T-cell (primary cell): ENCODE data around the gene PLXDC1. TPM values are rescaled to one million over a fixed set of nuclear protein-coding genes. Genes with fewer than 3 reads are reported as not detected.

Experiments used
- ATAC-seq, 4 experiments: fragments of 200-7000 bp in 3 of 4; fragments of 150-1000 bp in 1 of 4; cut with Tn5 transposase; replicated peaks in 1 of 4; 1 replicate in 3 of 4; 2 replicates in 1 of 4; pipeline ENCODE4 v1.10.0; 2021; ENCODE audit warnings: moderate library complexity in 3 of 4, mild to moderate bottlenecking in 2 of 4, moderate number of reproducible peaks in 1 of 4
- CTCF ChIA-PET, 2 donors: fragments of 300-600 bp; sonication (Branson Sonifier 250); formaldehyde crosslinking; loops; one replicate each; lab custom pipeline; 2022; ENCODE audit warnings: antibody characterized with exemption in 2 of 2; lab: Charles Lee
- POLR2A ChIA-PET, 2 donors: fragments of 300-600 bp; sonication (Branson Sonifier 250); formaldehyde crosslinking; loops; one replicate each; lab custom pipeline; 2022; ENCODE audit warnings: antibody characterized with exemption in 2 of 2; lab: Charles Lee
- DNase-seq, 35 experiments: peaks; one replicate each; pipeline versions ENCODE4 v3.0.0 to v3.0.0-alpha.2; 2013 to 2023
- H3K27ac ChIP-seq: one replicate; pipeline ENCODE4 v1.5.1; 2013; ENCODE audit warnings: low read length
- H3K27me3 ChIP-seq, 2 experiments: replicated peaks in 1 of 2; 1 replicate in 1 of 2; 2 replicates in 1 of 2; pipeline versions ENCODE4 v1.6.1 to v1.7.0; 2013; ENCODE audit warnings: low read length in 1 of 2, mixed read lengths in 1 of 2; ENCODE audit not compliant: control insufficient read depth in 2 of 2, insufficient read depth in 2 of 2; ENCODE audit errors: extremely low read depth in 1 of 2
- H3K36me3 ChIP-seq, 2 donors: 1 replicate in 1 of 2; 2 replicates in 1 of 2; pipeline versions ENCODE4 v1.6.1 to v1.7.0; 2013; ENCODE audit warnings: low read length in 1 of 2; ENCODE audit not compliant: control insufficient read depth in 2 of 2, insufficient read depth in 1 of 2; ENCODE audit errors: extremely low read depth in 1 of 2
- H3K4me1 ChIP-seq, 2 experiments: 1 replicate in 1 of 2; 2 replicates in 1 of 2; pipeline versions ENCODE4 v1.6.1 to v1.7.0; 2013; ENCODE audit warnings: low read length in 2 of 2, mixed read lengths in 1 of 2; ENCODE audit not compliant: insufficient read depth in 2 of 2, control insufficient read depth in 1 of 2; ENCODE audit errors: extremely low read depth in 1 of 2
- H3K4me3 ChIP-seq, 2 donors: 1 replicate in 1 of 2; 2 replicates in 1 of 2; pipeline versions ENCODE4 v1.5.1 to v1.7.0; 2013; ENCODE audit warnings: mild to moderate bottlenecking in 2 of 2, low read length in 1 of 2, moderate library complexity in 1 of 2; ENCODE audit not compliant: control insufficient read depth in 1 of 2; ENCODE audit errors: extremely low read depth in 1 of 2
- H3K9me3 ChIP-seq: 2 replicates; pipeline ENCODE4 v1.7.0; 2013
- H3K27ac Mint-ChIP-seq, 2 donors: one replicate each; pipeline ENCODE4 v1.8.0; 2020 to 2021; ENCODE audit warnings: mild to moderate bottlenecking in 2 of 2, mixed read lengths in 2 of 2
- H3K27me3 Mint-ChIP-seq, 2 donors: one replicate each; pipeline ENCODE4 v1.8.0; 2021 to 2022; ENCODE audit warnings: mixed read lengths in 2 of 2
- H3K36me3 Mint-ChIP-seq: one replicate; pipeline ENCODE4 v1.8.0; 2021; ENCODE audit warnings: mixed read lengths
- H3K4me1 Mint-ChIP-seq, 3 donors: one replicate each; pipeline ENCODE4 v1.8.0; 2020 to 2022; ENCODE audit warnings: mixed read lengths in 3 of 3, mild to moderate bottlenecking in 1 of 3
- H3K4me3 Mint-ChIP-seq, 3 donors: one replicate each; pipeline ENCODE4 v1.8.0; 2020 to 2022; ENCODE audit warnings: mild to moderate bottlenecking in 3 of 3, mixed read lengths in 3 of 3, moderate library complexity in 3 of 3
- H3K9me3 Mint-ChIP-seq, 3 donors: one replicate each; pipeline ENCODE4 v1.8.0; 2020 to 2022; ENCODE audit warnings: mixed read lengths in 3 of 3
- WGBS: methylation state at CpG from one replicate; pipeline ENCODE4 v1.1.5; 2013; ENCODE audit warnings: missing lambda C conversion rate; ENCODE audit not compliant: insufficient coverage; 5-methylcytosine and 5-hydroxymethylcytosine counted together
- total RNA-seq, 35 experiments: library from RNA in 6 of 35; stranded (reverse) in 6 of 35; fragments of 120-200 nt in 1 of 35; gene quantifications; one replicate each; pipeline versions ENCODE4 v1.2.1 to v1.2.4 and lab custom pipeline; 2013 to 2026

Gene PLXDC1
- total RNA-seq, 5 donors from 2014 or later (not counting 1 experiment from before 2014, with no cell fraction given): 6.3 to 74.9 (median 13.9) TPM

DNA sequence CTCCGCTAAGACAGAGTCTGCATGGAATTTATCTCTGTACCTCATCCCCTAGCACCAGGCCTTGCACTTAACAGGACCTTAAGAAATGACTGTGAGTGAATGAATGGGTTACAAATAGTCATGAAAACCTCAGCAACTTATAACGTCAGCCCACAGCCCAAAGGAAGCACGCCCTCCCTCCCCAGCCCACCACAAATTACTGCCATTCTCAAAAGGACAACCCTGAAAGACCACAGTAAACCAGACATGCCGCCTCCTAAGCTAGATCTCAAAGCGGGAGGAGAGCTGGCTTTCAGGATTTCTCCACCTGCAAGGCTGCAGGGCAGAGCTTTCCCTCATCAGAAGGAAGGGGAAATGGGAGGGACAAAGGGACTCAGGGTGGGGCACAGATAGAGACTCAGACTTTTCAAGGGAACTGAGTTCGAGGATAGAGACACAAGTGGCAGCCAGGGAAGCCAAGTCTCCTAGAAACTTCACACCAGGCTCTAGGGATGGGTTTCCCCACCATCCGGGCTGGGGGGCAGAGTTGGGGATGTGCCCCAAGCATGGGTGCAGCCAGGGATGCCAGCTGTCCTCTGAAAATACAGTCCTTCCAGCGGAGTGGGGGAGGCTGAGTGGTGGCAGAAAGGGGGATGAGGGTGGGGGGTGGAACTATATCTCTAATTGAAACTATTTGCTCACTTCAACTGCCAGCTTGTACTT lies 56.7 kb downstream of the PLXDC1 start:
- no peaks in the 10 kb centered on the region for H3K9me3 ChIP-seq
- H3K27me3 ChIP-seq: no peaks in the 10 kb centered on the region
- DNase-seq (peak in 32 of 35 experiments; percentile 18 to 68 (median 46)), ATAC-seq (peak; percentile 15 to 27 (median 18))
- no CpG with 5 or more reads among the region's 8 CpGs for WGBS
- H3K36me3 Mint-ChIP-seq: no peaks in the 10 kb centered on the region
- H3K4me3 Mint-ChIP-seq: peak overlapping the region; percentile 57 to 80 (median 62)
- peaks cover 87 to 91% (median 87%) of the 10 kb centered on the region in 3 donors for H3K4me1 Mint-ChIP-seq
- ChIA-PET POLR2A (interaction anchor here (0.6 to 0.7 kb wide), 5 partner anchors 17 to 1685 kb away, joined by 3 to 7 read pairs (median 6); no protein-coding TSS in a partner anchor), CTCF (interaction anchor here (0.7 to 1.1 kb wide), 7 partner anchors 20 to 1682 kb away, joined by 4 to 6 read pairs (median 5); no protein-coding TSS in a partner anchor)
- no peaks in the 10 kb centered on the region for H3K27me3 Mint-ChIP-seq
- H3K4me1 ChIP-seq: peaks cover 71 to 96% of the 10 kb centered on the region in 2 experiments
- H3K4me3 ChIP-seq: peak overlapping the region; percentile 16 to 60
- no peaks in the 10 kb centered on the region for H3K36me3 ChIP-seq
- H3K9me3 Mint-ChIP-seq: no peaks in the 10 kb centered on the region
- H3K27ac ChIP-seq: peak overlapping the region; percentile 77
- peak overlapping the region; percentile 91 to 92 for H3K27ac Mint-ChIP-seq

DNA sequence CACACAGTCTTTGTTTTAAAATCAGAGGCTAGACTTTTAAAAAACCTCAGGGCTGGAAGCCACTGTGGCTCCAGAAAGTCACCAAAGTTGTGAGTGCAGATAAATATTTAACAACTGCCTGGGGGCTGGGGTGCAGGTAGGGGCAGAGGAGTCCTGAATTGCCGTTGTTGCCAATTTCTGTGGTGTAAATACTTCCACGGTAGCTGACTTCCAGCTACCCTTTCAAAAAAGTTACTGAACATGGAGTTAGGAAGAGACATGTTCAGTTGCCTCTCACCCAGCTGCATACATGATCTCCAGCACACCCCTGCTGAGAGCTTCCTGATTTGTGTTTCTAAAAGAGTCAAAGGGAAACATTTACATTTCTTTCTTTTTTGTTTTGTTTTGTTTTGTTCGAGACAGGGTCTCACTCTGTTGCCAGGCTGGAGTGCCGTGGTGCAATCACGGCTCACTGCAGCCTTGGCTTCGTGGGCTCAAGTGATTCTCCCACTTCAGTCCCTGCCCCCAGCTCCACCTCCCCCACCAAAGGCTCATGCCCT lies 58.7 kb downstream of the PLXDC1 start:
- peak overlapping the region; percentile 67 to 83 (median 77) for H3K4me3 Mint-ChIP-seq

DNA sequence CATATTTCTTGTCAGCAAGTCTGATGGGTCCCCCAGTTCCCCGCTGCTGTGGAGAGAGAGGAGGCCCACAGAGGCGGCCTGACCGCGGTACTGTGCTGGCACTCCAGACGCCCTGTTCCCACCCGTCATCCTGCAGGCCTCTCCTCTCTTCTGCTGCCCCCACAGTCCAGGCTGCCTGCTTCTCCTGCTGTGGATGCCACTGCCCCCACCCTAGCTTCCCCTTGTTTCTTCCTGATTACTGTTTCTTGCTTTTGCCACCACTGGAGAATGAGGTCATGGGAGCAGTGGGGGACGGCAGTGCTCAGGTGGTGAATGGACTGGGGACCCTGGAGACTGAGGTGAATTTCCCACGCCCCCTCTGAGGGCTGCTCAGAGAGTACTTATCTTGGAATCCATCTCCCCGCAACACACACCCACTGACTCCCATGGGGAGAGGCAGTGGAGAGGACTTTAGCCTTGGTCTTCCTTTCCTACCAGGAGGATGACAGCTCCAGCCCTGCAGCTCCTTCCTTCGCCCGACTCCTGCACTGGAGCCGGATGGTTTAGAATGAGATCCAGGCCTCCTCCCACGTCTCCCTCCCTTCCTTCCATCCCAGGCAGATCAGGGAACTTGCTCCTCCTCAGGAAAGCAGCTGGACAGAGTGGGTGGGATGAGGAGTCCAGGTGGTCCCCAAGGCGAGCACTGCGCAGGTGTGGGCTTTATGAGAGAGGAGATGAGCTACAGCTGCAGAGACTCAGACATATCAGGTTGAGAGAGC lies 60.4 kb downstream of the PLXDC1 start:
- 91% methylated on average over 6 of the region's 15 CpGs for WGBS
- Mint-ChIP-seq H3K36me3 (no peaks in the 10 kb centered on the region), H3K4me1 (peaks cover 63 to 68% (median 64%) of the 10 kb centered on the region in 3 donors), H3K27ac (peak overlapping the region; percentile 97), H3K27me3 (no peaks in the 10 kb centered on the region), H3K4me3 (peak overlapping the region in 2 of 3 donors; percentile 17 to 83), H3K9me3 (no peaks in the 10 kb centered on the region)
- CTCF ChIA-PET: interaction anchor here in 1 of 2 donors (0.7 to 0.8 kb wide), 2 partner anchors 73 to 108 kb away, joined by 3 to 4 read pairs; no protein-coding TSS in a partner anchor
- H3K27ac ChIP-seq: peak overlapping the region; percentile 65
- H3K9me3 ChIP-seq: no peaks in the 10 kb centered on the region
- H3K4me3 ChIP-seq: peak overlapping the region in 1 of 2 donors; percentile 17
- H3K36me3 ChIP-seq: no peaks in the 10 kb centered on the region
- peaks cover 48 to 72% of the 10 kb centered on the region in 2 experiments for H3K4me1 ChIP-seq
- POLR2A ChIA-PET: interaction anchor here in 1 of 2 donors (0.6 kb wide), 1 partner anchor 721 kb away, joined by 3 read pairs; no protein-coding TSS in a partner anchor
- no peaks in the 10 kb centered on the region for H3K27me3 ChIP-seq
- DNase-seq (no peak), ATAC-seq (no peak)

More for the DNA sequence above, 58.7 kb downstream of the PLXDC1 start:
- Histone ChIP-seq H3K9me3 (no peaks in the 10 kb centered on the region), H3K4me1 (peaks cover 61 to 89% of the 10 kb centered on the region in 2 experiments), H3K27me3 (no peaks in the 10 kb centered on the region), H3K4me3 (peak overlapping the region; percentile 4 to 12), H3K27ac (peak overlapping the region; percentile 77), H3K36me3 (no peaks in the 10 kb centered on the region)
- no peaks in the 10 kb centered on the region for H3K27me3 Mint-ChIP-seq
- H3K36me3 Mint-ChIP-seq: no peaks in the 10 kb centered on the region
- CTCF ChIA-PET: interaction anchor here (0.6 to 1.2 kb wide), 4 partner anchors 22 to 193 kb away, joined by 3 to 5 read pairs (median 4); partner anchors contain the start of gene RPL19 (in 1 of the 2)
- H3K4me1 Mint-ChIP-seq: peaks cover 77 to 82% (median 78%) of the 10 kb centered on the region in 3 donors
- DNase-seq (peak in 7 of 35 experiments; percentile 8 to 48 (median 18)), ATAC-seq (peak; percentile 23 to 52 (median 35))
- peak overlapping the region; percentile 97 for H3K27ac Mint-ChIP-seq
- no peaks in the 10 kb centered on the region for H3K9me3 Mint-ChIP-seq
- POLR2A ChIA-PET: no interaction called here
- no CpG with 5 or more reads among the region's 6 CpGs for WGBS

DNA sequence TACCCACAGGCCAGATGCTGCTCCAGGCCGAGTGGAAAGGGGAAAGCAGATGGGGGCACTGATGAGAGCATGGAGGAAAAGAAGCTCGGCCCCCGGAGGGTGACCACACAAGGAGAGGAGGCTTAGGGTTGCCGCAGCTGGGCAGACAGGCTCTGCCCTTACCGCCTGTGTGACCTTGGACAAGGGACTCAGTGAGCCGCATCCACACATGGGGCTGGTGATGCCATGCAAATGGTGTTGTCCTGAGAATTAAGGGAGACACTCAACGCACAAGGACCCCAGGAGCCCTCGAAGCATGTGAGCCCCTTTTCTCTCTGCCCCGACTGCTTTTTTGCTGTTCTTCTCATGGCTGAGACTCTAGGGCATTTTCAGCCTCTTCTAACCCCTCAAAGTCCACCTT lies 61.0 kb downstream of the PLXDC1 start:
- DNase-seq (no peak), ATAC-seq (no peak)
- Mint-ChIP-seq H3K4me1 (peaks cover 56 to 61% (median 57%) of the 10 kb centered on the region in 3 donors), H3K4me3 (peak overlapping the region in 1 of 3 donors; percentile 83), H3K9me3 (no peaks in the 10 kb centered on the region), H3K36me3 (no peaks in the 10 kb centered on the region), H3K27me3 (no peaks in the 10 kb centered on the region), H3K27ac (peak overlapping the region; percentile 97)
- ChIA-PET POLR2A (no interaction called here), CTCF (no interaction called here)
- Histone ChIP-seq H3K36me3 (no peaks in the 10 kb centered on the region), H3K9me3 (no peaks in the 10 kb centered on the region), H3K27me3 (no peaks in the 10 kb centered on the region), H3K4me1 (peaks cover 44 to 65% of the 10 kb centered on the region in 2 experiments), H3K4me3 (peak overlapping the region in 1 of 2 donors; percentile 34), H3K27ac (peak overlapping the region; percentile 65)
- 100% methylated on average over 7 of the region's 9 CpGs for WGBS

DNA sequence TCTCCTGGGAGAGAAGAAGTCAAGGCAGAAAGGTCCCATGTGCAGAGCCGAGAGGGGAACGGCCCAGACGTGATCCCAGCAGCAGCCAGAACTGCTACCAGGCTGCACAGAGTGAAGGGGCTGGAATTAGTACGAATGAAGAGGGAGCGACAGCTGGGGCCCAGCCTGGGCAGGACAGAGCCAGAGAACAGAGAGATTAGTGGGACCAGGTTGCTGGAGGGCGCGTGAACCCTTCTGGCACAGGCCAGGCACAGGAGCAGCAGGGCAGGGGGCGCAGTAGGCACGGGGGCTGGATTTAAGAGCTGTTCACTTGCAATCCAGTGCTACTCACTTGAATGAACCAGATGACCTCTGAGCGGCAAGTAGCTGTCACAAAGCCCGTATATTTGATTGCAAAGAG lies 66.9 kb downstream of the PLXDC1 start:
- no peak overlapping the region for H3K4me3 ChIP-seq
- H3K27ac Mint-ChIP-seq: no peak overlapping the region
- peaks cover 7 to 10% (median 10%) of the 10 kb centered on the region in 3 donors for H3K4me1 Mint-ChIP-seq
- H3K9me3 ChIP-seq: no peaks in the 10 kb centered on the region
- H3K27me3 ChIP-seq: no peaks in the 10 kb centered on the region
- peaks cover 0 to 7% of the 10 kb centered on the region in 2 experiments for H3K4me1 ChIP-seq
- no peak for DNase-seq
- H3K27me3 Mint-ChIP-seq: no peaks in the 10 kb centered on the region
- no peaks in the 10 kb centered on the region for H3K9me3 Mint-ChIP-seq
- no peak overlapping the region for H3K27ac ChIP-seq
- ChIA-PET POLR2A (no interaction called here), CTCF (no interaction called here)
- H3K36me3 ChIP-seq: peaks cover 4% of the 10 kb centered on the region in 2 donors
- no peak for ATAC-seq
- H3K36me3 Mint-ChIP-seq: peaks cover 10% of the 10 kb centered on the region
- no peak overlapping the region for H3K4me3 Mint-ChIP-seq
- 96% methylated on average over 11 of the region's 11 CpGs for WGBS
